Liver (tissue), 9 donors: ENCODE results near the gene INPP5K. TPM values are rescaled to one million over a fixed set of nuclear protein-coding genes. Genes with fewer than 3 reads are reported as not detected.

ENCODE experiments used
- DNase-seq: peaks from one replicate; pipeline ENCODE4 v3.0.0-alpha.2; 2017; ENCODE audit warnings: low spot score
- H3K27ac ChIP-seq, 2 donors: one replicate each; pipeline ENCODE4 v1.7.0; 2013; ENCODE audit warnings: inconsistent platforms in 2 of 2, low read length in 2 of 2, control low read depth in 1 of 2, low read depth in 1 of 2, mild to moderate bottlenecking in 1 of 2
- H3K27me3 ChIP-seq, 4 donors: one replicate each; pipeline versions ENCODE4 v1.6.1 to v1.7.0; 2013; ENCODE audit warnings: low read length in 3 of 4, inconsistent platforms in 1 of 4, mild to moderate bottlenecking in 1 of 4, moderate library complexity in 1 of 4; ENCODE audit not compliant: control insufficient read depth in 4 of 4, insufficient read depth in 4 of 4
- H3K36me3 ChIP-seq, 4 donors: one replicate each; pipeline versions ENCODE4 v1.6.1 to v1.7.0; 2013; ENCODE audit warnings: low read length in 3 of 4, mild to moderate bottlenecking in 3 of 4, low read depth in 1 of 4, moderate library complexity in 1 of 4; ENCODE audit not compliant: control insufficient read depth in 4 of 4, insufficient read depth in 3 of 4
- H3K4me1 ChIP-seq, 4 donors: one replicate each; pipeline versions ENCODE4 v1.6.1 to v1.7.0; 2013; ENCODE audit warnings: low read length in 3 of 4, mild to moderate bottlenecking in 3 of 4, moderate library complexity in 1 of 4; ENCODE audit not compliant: control insufficient read depth in 4 of 4, insufficient read depth in 4 of 4
- H3K4me3 ChIP-seq, 3 donors: one replicate each; pipeline versions ENCODE4 v1.6.1 to v1.7.0; 2013; ENCODE audit warnings: low read length in 3 of 3, control low read depth in 1 of 3, low read depth in 1 of 3, mild to moderate bottlenecking in 1 of 3
- H3K9ac ChIP-seq, 2 donors: one replicate each; pipeline ENCODE4 v1.7.0; 2013; ENCODE audit warnings: low read length in 2 of 2, mild to moderate bottlenecking in 2 of 2, moderate library complexity in 2 of 2, control low read depth in 1 of 2, low read depth in 1 of 2
- H3K9me3 ChIP-seq, 4 donors: one replicate each; pipeline versions ENCODE4 v1.6.1 to v1.7.0; 2013; ENCODE audit warnings: low read length in 3 of 4; ENCODE audit not compliant: control insufficient read depth in 4 of 4
- EGR1 ChIP-seq, 2 donors: IDR thresholded peaks; 2 replicates each; pipeline ENCODE4 v1.6.1; 2016 to 2018; ENCODE audit warnings: antibody characterized with exemption in 2 of 2, low read depth in 2 of 2
- FOXA1 ChIP-seq: IDR thresholded peaks from 2 replicates; pipeline ENCODE4 v1.6.1; 2016; ENCODE audit warnings: antibody characterized with exemption
- FOXA2 ChIP-seq: IDR thresholded peaks from 2 replicates; pipeline ENCODE4 v1.6.1; 2016; ENCODE audit warnings: antibody characterized with exemption
- GABPA ChIP-seq, 2 donors: IDR thresholded peaks in 1 of 2; conservative IDR thresholded peaks in 1 of 2; 2 replicates each; pipeline ENCODE4 v1.6.1; 2016; ENCODE audit warnings: antibody characterized with exemption in 2 of 2, mild to moderate bottlenecking in 1 of 2, moderate library complexity in 1 of 2
- HNF4A ChIP-seq, 2 donors: conservative IDR thresholded peaks; 2 replicates each; pipeline ENCODE4 v1.6.1; 2016; ENCODE audit warnings: antibody characterized with exemption in 2 of 2, mild to moderate bottlenecking in 2 of 2
- HNF4G ChIP-seq: IDR thresholded peaks from 2 replicates; pipeline ENCODE4 v1.6.1; 2016; ENCODE audit warnings: antibody characterized with exemption
- JUND ChIP-seq, 2 donors: IDR thresholded peaks; 2 replicates each; pipeline ENCODE4 v1.6.1; 2016; ENCODE audit warnings: antibody characterized with exemption in 2 of 2
- NR2F2 ChIP-seq: IDR thresholded peaks from 2 replicates; pipeline ENCODE4 v1.6.1; 2016; ENCODE audit warnings: antibody characterized with exemption
- RAD21 ChIP-seq, 2 donors: IDR thresholded peaks; 2 replicates each; pipeline ENCODE4 v1.6.1; 2016; ENCODE audit warnings: antibody characterized with exemption in 2 of 2, mild to moderate bottlenecking in 2 of 2
- RXRA ChIP-seq, 2 donors: IDR thresholded peaks; 2 replicates each; pipeline ENCODE4 v1.6.1; 2017 to 2018; ENCODE audit warnings: antibody characterized with exemption in 2 of 2, mild to moderate bottlenecking in 1 of 2
- SP1 ChIP-seq: IDR thresholded peaks from 2 replicates; pipeline ENCODE4 v1.6.1; 2018; ENCODE audit warnings: antibody characterized with exemption, mild to moderate bottlenecking
- TAF1 ChIP-seq: conservative IDR thresholded peaks from 2 replicates; pipeline ENCODE4 v1.6.1; 2016; ENCODE audit warnings: antibody characterized with exemption, mild to moderate bottlenecking
- YY1 ChIP-seq: IDR thresholded peaks from 2 replicates; pipeline ENCODE4 v1.6.1; 2016; ENCODE audit warnings: antibody characterized with exemption, mild to moderate bottlenecking
- WGBS: extraction: QIAGEN DNeasy Blood & Tissue Kit; methylation state at CpG from one replicate; pipeline ENCODE4 v1.1.7; 2013; 5-methylcytosine and 5-hydroxymethylcytosine counted together
- polyA plus RNA-seq, 2 donors: library from polyadenylated mRNA; stranded (reverse) in 1 of 2; unstranded in 1 of 2; fragments of 200-250 nt in 1 of 2; fragments of >200 nt in 1 of 2; fragmentation: Nextera tagmentation in 1 of 2; extraction: Ambion mirVana in 1 of 2; gene quantifications; one replicate each; pipeline versions ENCODE4 v1.2.1 to v1.2.3, GENCODE V29; 2013 to 2015
- total RNA-seq, 2 donors: library from RNA; depleted of rRNA; stranded (reverse); fragments of >200 nt; gene quantifications; one replicate each; pipeline ENCODE4 v1.2.3, GENCODE V29; 2014
- TF ChIP-seq, protein P1 (sequence below): fragments of 150-350 bp; IDR thresholded peaks from 2 replicates; pipeline ENCODE4 v1.5.1; 2017; ENCODE audit warnings: improper control_type of control experiment, low read depth, low read length; ENCODE audit not compliant: missing input control
- TF ChIP-seq, protein P2 (sequence below): IDR thresholded peaks from 2 replicates; pipeline ENCODE4 v1.6.1; 2016; ENCODE audit warnings: antibody characterized with exemption
- TF ChIP-seq, protein P3 (sequence below): IDR thresholded peaks from 2 replicates; pipeline ENCODE4 v1.6.1; 2016; ENCODE audit warnings: antibody characterized with exemption
- TF ChIP-seq, protein P4 (sequence below): IDR thresholded peaks from 2 replicates; pipeline ENCODE4 v1.6.1; 2016; ENCODE audit warnings: antibody characterized with exemption, mild to moderate bottlenecking
- TF ChIP-seq, protein P5 (sequence below): IDR thresholded peaks from 2 replicates; pipeline ENCODE4 v1.6.1; 2016; ENCODE audit warnings: antibody characterized with exemption
- donor health status: healthy.
- donor health status: healthy.
- donor health status: healthy.
- donor health status: healthy.
- donor health status: healthy.

The INPP5K gene
- total and polyA plus RNA-seq, 4 donors, result 9.9 to 47.1 (median 15.9) TPM

DNA sequence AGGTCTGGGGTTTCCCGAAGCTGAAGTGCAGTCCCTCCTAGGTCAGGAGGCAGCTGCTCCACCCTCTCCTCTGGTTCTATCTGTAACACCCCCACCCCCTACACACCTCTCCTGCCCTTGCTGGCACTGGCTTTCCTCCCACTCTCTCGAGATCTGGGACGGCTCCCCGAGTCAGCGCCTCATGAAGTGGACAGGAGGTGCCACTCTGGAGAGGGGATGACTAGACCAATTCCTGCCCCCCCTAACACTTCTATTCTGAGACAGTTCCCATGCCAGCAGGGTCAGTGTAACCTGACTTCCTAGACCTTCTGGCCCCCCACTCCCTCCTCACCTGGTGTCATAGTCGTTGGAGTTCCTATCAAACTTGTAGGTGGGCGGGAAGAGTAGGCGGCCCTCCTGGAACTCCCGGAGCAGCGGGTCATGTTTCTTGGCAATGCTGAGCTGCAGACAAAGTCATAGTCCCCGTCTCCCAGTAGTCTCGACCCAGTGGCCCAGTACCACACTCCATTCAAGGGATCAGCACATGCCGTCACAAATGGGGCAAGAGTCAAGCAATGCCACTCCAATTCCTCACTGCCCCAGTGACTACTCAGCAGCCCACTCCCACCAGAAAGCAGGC lies 9.7 kb downstream of the INPP5K start:
- no peaks in the 10 kb centered on the region for H3K9me3 ChIP-seq
- H3K9ac ChIP-seq, result no peak overlapping the region
- no peak overlapping the region for H3K4me3 ChIP-seq
- DNase-seq, result no peak
- H3K27ac ChIP-seq, result no peak overlapping the region
- 96% methylated on average over 13 of the region's 13 CpGs for WGBS
- peaks cover 0 to 12% (median 4%) of the 10 kb centered on the region in 4 donors for H3K4me1 ChIP-seq
- peaks cover 0 to 28% (median 14%) of the 10 kb centered on the region in 4 donors for H3K36me3 ChIP-seq
- TF ChIP-seq NR2F2 (no peak), SP1 (no peak), JUND (IDR thresholded peaks at IDR 0.05) (no peak), FOXA1 (no peak)
- TF ChIP-seq, protein P1, sequence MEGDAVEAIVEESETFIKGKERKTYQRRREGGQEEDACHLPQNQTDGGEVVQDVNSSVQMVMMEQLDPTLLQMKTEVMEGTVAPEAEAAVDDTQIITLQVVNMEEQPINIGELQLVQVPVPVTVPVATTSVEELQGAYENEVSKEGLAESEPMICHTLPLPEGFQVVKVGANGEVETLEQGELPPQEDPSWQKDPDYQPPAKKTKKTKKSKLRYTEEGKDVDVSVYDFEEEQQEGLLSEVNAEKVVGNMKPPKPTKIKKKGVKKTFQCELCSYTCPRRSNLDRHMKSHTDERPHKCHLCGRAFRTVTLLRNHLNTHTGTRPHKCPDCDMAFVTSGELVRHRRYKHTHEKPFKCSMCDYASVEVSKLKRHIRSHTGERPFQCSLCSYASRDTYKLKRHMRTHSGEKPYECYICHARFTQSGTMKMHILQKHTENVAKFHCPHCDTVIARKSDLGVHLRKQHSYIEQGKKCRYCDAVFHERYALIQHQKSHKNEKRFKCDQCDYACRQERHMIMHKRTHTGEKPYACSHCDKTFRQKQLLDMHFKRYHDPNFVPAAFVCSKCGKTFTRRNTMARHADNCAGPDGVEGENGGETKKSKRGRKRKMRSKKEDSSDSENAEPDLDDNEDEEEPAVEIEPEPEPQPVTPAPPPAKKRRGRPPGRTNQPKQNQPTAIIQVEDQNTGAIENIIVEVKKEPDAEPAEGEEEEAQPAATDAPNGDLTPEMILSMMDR, result no peak
- TF ChIP-seq, protein P2, sequence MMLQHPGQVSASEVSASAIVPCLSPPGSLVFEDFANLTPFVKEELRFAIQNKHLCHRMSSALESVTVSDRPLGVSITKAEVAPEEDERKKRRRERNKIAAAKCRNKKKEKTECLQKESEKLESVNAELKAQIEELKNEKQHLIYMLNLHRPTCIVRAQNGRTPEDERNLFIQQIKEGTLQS, result no peak
- TF ChIP-seq, protein P3, sequence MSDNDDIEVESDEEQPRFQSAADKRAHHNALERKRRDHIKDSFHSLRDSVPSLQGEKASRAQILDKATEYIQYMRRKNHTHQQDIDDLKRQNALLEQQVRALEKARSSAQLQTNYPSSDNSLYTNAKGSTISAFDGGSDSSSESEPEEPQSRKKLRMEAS, result no peak
- no peaks in the 10 kb centered on the region for H3K27me3 ChIP-seq

DNA sequence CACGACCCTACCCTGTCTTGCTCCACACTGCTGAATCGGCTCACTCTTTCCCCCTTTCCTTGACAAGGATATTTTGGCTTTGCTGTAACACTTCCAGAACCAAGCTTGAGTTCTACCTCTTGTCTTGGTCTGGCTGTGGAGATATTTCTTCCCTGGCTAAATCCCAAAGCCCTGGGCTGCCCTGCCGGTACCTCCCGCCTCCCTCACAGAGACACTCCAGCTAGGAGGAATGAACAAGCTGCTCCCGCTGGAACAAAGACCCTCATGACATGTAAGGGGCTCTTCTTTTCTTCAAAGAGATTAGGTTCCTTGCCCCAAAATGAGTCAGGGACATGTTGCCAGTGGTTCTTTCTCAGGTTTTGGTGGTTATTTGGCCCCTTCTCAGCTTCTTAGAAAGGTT lies 10.8 kb downstream of the INPP5K start:
- WGBS, result 87% methylated on average over 5 of the region's 5 CpGs

More for the DNA sequence above, 10.8 kb downstream of the INPP5K start:
- H3K36me3 ChIP-seq, result peaks cover 0 to 28% (median 13%) of the 10 kb centered on the region in 4 donors
- no peak for DNase-seq
- H3K27me3 ChIP-seq, result no peaks in the 10 kb centered on the region
- TF ChIP-seq, protein P4, sequence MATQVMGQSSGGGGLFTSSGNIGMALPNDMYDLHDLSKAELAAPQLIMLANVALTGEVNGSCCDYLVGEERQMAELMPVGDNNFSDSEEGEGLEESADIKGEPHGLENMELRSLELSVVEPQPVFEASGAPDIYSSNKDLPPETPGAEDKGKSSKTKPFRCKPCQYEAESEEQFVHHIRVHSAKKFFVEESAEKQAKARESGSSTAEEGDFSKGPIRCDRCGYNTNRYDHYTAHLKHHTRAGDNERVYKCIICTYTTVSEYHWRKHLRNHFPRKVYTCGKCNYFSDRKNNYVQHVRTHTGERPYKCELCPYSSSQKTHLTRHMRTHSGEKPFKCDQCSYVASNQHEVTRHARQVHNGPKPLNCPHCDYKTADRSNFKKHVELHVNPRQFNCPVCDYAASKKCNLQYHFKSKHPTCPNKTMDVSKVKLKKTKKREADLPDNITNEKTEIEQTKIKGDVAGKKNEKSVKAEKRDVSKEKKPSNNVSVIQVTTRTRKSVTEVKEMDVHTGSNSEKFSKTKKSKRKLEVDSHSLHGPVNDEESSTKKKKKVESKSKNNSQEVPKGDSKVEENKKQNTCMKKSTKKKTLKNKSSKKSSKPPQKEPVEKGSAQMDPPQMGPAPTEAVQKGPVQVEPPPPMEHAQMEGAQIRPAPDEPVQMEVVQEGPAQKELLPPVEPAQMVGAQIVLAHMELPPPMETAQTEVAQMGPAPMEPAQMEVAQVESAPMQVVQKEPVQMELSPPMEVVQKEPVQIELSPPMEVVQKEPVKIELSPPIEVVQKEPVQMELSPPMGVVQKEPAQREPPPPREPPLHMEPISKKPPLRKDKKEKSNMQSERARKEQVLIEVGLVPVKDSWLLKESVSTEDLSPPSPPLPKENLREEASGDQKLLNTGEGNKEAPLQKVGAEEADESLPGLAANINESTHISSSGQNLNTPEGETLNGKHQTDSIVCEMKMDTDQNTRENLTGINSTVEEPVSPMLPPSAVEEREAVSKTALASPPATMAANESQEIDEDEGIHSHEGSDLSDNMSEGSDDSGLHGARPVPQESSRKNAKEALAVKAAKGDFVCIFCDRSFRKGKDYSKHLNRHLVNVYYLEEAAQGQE, result no peak
- TF ChIP-seq FOXA2, result no peak
- TF ChIP-seq HNF4G, result no peak
- TF ChIP-seq GABPA (IDR thresholded peaks at IDR 0.05 in 1 of 2, conservative IDR thresholded peaks at IDR 0.05 in 1 of 2), result no peak
- TF ChIP-seq, protein P5, sequence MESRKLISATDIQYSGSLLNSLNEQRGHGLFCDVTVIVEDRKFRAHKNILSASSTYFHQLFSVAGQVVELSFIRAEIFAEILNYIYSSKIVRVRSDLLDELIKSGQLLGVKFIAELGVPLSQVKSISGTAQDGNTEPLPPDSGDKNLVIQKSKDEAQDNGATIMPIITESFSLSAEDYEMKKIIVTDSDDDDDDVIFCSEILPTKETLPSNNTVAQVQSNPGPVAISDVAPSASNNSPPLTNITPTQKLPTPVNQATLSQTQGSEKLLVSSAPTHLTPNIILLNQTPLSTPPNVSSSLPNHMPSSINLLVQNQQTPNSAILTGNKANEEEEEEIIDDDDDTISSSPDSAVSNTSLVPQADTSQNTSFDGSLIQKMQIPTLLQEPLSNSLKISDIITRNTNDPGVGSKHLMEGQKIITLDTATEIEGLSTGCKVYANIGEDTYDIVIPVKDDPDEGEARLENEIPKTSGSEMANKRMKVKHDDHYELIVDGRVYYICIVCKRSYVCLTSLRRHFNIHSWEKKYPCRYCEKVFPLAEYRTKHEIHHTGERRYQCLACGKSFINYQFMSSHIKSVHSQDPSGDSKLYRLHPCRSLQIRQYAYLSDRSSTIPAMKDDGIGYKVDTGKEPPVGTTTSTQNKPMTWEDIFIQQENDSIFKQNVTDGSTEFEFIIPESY, result no peak
- no peak for TF ChIP-seq FOXA1
- no peak for TF ChIP-seq YY1
- TF ChIP-seq JUND (IDR thresholded peaks at IDR 0.05), result no peak
- no peak for TF ChIP-seq EGR1 (IDR thresholded peaks at IDR 0.05; ENCODE audit: low read depth in 2 of 2)
- TF ChIP-seq HNF4A (conservative IDR thresholded peaks at IDR 0.05), result no peak
- no peak for TF ChIP-seq RAD21 (IDR thresholded peaks at IDR 0.05)
- TF ChIP-seq TAF1, result no peak
- TF ChIP-seq SP1, result no peak
- TF ChIP-seq, protein P2, result no peak
- TF ChIP-seq RXRA (IDR thresholded peaks at IDR 0.05), result no peak
- TF ChIP-seq, protein P1, result no peak
- TF ChIP-seq, protein P3, result no peak
- no peak for TF ChIP-seq NR2F2
- no peaks in the 10 kb centered on the region for H3K9me3 ChIP-seq
- H3K27ac ChIP-seq, result no peak overlapping the region
- peaks cover 0 to 8% (median 4%) of the 10 kb centered on the region in 4 donors for H3K4me1 ChIP-seq
- no peak overlapping the region for H3K4me3 ChIP-seq
- no peak overlapping the region for H3K9ac ChIP-seq
